K562 (cell line): Measurements from ENCODE around the gene DIMT1. TPM values are rescaled to one million over a fixed set of nuclear protein-coding genes. Genes with fewer than 3 reads are reported as not detected.

ENCODE experiments used
- CGGBP1 ChIP-seq: fragments of 250-450 bp; sonication (Bioruptor Pico); IDR thresholded peaks from 2 replicates; pipeline ENCODE4 v1.9.0; 2021; ENCODE audit warnings: mild to moderate bottlenecking
- CREB3 ChIP-seq: fragments of 450-650 bp; conservative IDR thresholded peaks from 2 replicates; pipeline ENCODE4 v1.6.1; 2016; ENCODE audit warnings: missing genetic modification characterization, low read depth, mild to moderate bottlenecking, missing compliant biosample characterization, moderate library complexity
- CSDE1 ChIP-seq, 2 experiments: fragments of 450-650 bp; IDR thresholded peaks; 2 replicates each; pipeline ENCODE4 v1.6.1; 2016; ENCODE audit warnings: mild to moderate bottlenecking in 1 of 2
- CTCFL ChIP-seq: IDR thresholded peaks from 2 replicates; pipeline ENCODE4 v1.6.1; 2011; ENCODE audit warnings: borderline replicate concordance, low read depth, mild to moderate bottlenecking, moderate library complexity, low read length; ENCODE audit not compliant: insufficient read depth, poor library complexity, severe bottlenecking
- ETS1 ChIP-seq: conservative IDR thresholded peaks from 2 replicates; pipeline ENCODE4 v1.6.1; 2011; ENCODE audit warnings: low read depth, mild to moderate bottlenecking, low read length; ENCODE audit not compliant: control insufficient read depth
- KAT8 ChIP-seq: fragments of 450-650 bp; IDR thresholded peaks from 2 replicates; pipeline ENCODE4 v1.6.1; 2016; ENCODE audit warnings: low read depth, mild to moderate bottlenecking
- MAX ChIP-seq: sonication (generic); formaldehyde crosslinking; IDR thresholded peaks from 2 replicates; pipeline ENCODE4 v1.9.0; 2022; ENCODE audit warnings: mild to moderate bottlenecking, missing genetic modification reagents
- PHB ChIP-seq: fragments of 250-450 bp; sonication (Bioruptor Pico); IDR thresholded peaks from 2 replicates; pipeline ENCODE4 v1.5.0; 2021
- POLR2A ChIP-seq: fragments of 450-650 bp; conservative IDR thresholded peaks from 2 replicates; pipeline ENCODE4 v1.6.1; 2016
- POLR2H ChIP-seq: IDR thresholded peaks from 2 replicates; pipeline ENCODE4 v1.6.1; 2016; ENCODE audit warnings: missing genetic modification characterization, low read depth, mild to moderate bottlenecking, control low read depth, missing compliant biosample characterization, moderate library complexity
- RBM25 ChIP-seq: fragments of 200-400 bp; formaldehyde crosslinking; IDR thresholded peaks from 2 replicates; pipeline ENCODE4 v1.6.1; 2018; ENCODE audit warnings: low read length, low read depth, moderate library complexity; ENCODE audit not compliant: severe bottlenecking
- RBM39 ChIP-seq: fragments of 200-400 bp; formaldehyde crosslinking; optimal IDR thresholded peaks from 2 replicates; pipeline ENCODE3; 2018; ENCODE audit warnings: low read depth, low read length
- SMARCE1 ChIP-seq: fragments of 450-650 bp; IDR thresholded peaks from 2 replicates; pipeline ENCODE4 v1.7.1; 2016; ENCODE audit warnings: mild to moderate bottlenecking
- TFE3 ChIP-seq: fragments of 450-650 bp; formaldehyde crosslinking; IDR thresholded peaks from 2 replicates; pipeline ENCODE4 v1.4.0; 2020; ENCODE audit warnings: mild to moderate bottlenecking, mixed read lengths
- YY1 ChIP-seq, 3 experiments: IDR thresholded peaks; 2 replicates each; pipeline ENCODE4 v1.6.1; 2011; ENCODE audit warnings: low read length in 2 of 3, mild to moderate bottlenecking in 2 of 3, moderate library complexity in 2 of 3, borderline replicate concordance in 1 of 3, control low read depth in 1 of 3, low read depth in 1 of 3; ENCODE audit not compliant: insufficient read depth in 3 of 3, insufficient replicate concordance in 2 of 3, control insufficient read depth in 1 of 3, insufficient read length in 1 of 3; ENCODE audit errors: extremely low read depth in 1 of 3
- ZNF449 ChIP-seq: fragments of 250-450 bp; sonication (Bioruptor Pico); IDR thresholded peaks from 2 replicates; pipeline ENCODE4 v1.8.0; 2022; ENCODE audit warnings: moderate library complexity, mild to moderate bottlenecking, inconsistent platforms
- polyA plus RNA-seq, 8 experiments: library from polyadenylated mRNA; depleted of rRNA in 4 of 8; stranded (reverse) in 5 of 8; unstranded in 3 of 8; fragments of >200 nt; fragmentation: Nextera tagmentation in 2 of 8; fragmentation: Illumina TruSeq in 1 of 8; extraction: Ambion mirVana in 2 of 8; extraction: Trizol in 1 of 8; gene quantifications; 2 replicates each; pipeline versions ENCODE4 v1.2.1 to v1.2.3, GENCODE V29; 2011 to 2014; ENCODE audit warnings: inconsistent platforms in 1 of 8, missing spikeins in 1 of 8
- total RNA-seq, 7 experiments: library from RNA; depleted of rRNA in 6 of 7; stranded (reverse); fragments of >200 nt in 6 of 7; fragmentation: Illumina TruSeq in 2 of 7; extraction: Trizol in 2 of 7; gene quantifications; 2 replicates each; pipeline versions ENCODE4 v1.2.1 to v1.2.3, GENCODE V29; 2011 to 2021; ENCODE audit warnings: low replicate concordance in 1 of 7

DIMT1 gene
- total and polyA plus RNA-seq, 9 of the 15 experiments (the other 6 are each of a cell fraction or from before 2014, with no cell fraction given), result 28.9 to 85.3 (median 54.1) TPM

GRCh38 chr5:62412549-62413329 lies 9.0 kb upstream of the DIMT1 start, which contains the start of gene IPO11 (continued):
- TF ChIP-seq CTCFL (no peak), RBM39 (no peak), POLR2A (peak; percentile 96), ETS1 (peak; percentile 78), CSDE1 (IDR thresholded peaks at IDR 0.05) (peak in 1 of 2 experiments; percentile 97; a peak in 2 of 4 replicates), CREB3 (tag) (no peak), POLR2H (tag) (peak; percentile 69; the same call in 1 of the 2 replicates), TFE3 (CRISPR knock-in tag) (no peak), YY1 (IDR thresholded peaks at IDR 0.05; ENCODE audit: borderline replicate concordance in 1 of 3, control insufficient read depth in 1 of 3, extremely low read depth in 1 of 3, insufficient read depth in 3 of 3, insufficient read length in 1 of 3, insufficient replicate concordance in 2 of 3, low read depth in 1 of 3, low read length in 2 of 3) (peak; percentile 76 to 98 (median 95)), RBM25 (no peak), ZNF449 (no peak), PHB (CRISPR knock-in tag) (no peak), KAT8 (no peak), SMARCE1 (no peak), MAX (CRISPR knock-in tag) (peak; percentile 85), CGGBP1 (CRISPR knock-in tag) (no peak)
